ENCODE results near the gene ZNF423. TPM values are rescaled to one million over a fixed set of nuclear protein-coding genes. Genes with fewer than 3 reads are reported as not detected.

ZNF423 gene
- total RNA-seq, 1 donor from 2014 or later: 0.69 TPM

DNA sequence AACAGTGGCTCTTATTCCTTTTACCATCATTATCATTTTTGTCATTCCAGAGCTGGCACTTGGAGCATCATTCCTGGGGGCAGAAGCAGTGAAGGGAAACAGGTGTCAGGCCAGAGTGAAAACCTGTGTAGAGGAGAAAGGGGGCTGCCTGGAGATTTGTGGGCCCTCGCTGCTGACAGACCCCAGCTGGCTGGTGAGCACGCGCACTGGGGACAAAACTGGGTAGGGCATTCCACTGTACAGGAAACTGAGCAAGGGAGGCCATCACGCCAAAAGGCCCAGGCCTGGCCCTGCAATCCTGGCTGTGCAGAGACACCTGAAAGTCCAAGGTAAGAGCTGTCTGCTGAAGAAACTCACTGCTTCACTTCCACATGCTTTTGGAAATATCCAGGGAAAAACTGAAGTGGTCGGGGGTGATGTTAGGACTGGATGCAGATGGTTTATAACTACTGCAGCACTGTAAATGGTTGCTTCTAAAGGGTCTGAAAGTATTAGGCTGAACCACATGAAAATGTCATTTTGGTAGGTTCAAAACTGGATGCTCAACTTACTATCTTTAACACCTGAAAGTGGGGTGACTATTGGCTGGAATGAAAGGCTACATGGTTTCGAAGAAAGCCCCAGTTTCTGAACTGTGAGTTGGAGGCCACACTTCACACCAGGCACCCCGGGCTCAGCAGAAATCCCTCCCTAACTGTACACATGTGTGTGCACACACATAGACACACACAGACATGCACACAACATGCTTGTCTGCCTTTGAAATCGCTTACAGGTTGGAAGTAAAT is 257.3 kb downstream of the ZNF423 start:
- no peak overlapping the region for H3K4me3 ChIP-seq (ENCODE audit: low read depth, low read length)
- TF ChIP-seq CTCF (conservative IDR thresholded peaks at IDR 0.05; ENCODE audit: low read depth, low read length): no peak

DNA sequence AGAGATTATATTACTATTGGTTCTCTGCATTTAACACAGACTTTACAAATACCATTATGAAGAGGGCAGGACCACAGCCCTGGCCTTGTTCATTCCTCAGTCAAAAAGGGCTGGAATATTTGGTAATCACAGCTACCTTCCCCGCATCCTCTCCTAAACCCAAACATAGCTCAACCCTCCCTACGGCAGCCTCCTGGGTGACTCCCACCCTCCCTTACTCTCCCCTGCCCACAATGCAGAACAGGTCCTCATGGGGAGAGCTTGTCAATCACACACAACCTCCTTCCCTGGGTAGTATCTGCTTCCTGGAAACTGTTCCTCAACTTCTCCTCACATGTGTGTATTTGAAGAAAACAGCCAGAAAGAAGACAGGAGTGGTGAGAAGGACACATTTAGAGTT is 258.1 kb downstream of the ZNF423 start:
- DNase-seq (ENCODE audit: low read depth): no peak
- no peak overlapping the region for H3K4me3 ChIP-seq (ENCODE audit: low read depth, low read length)
- no peak for TF ChIP-seq CTCF (conservative IDR thresholded peaks at IDR 0.05; ENCODE audit: low read depth, low read length)

More for the DNA sequence above, 257.3 kb downstream of the ZNF423 start:
- no peak for DNase-seq (ENCODE audit: low read depth)

DNA sequence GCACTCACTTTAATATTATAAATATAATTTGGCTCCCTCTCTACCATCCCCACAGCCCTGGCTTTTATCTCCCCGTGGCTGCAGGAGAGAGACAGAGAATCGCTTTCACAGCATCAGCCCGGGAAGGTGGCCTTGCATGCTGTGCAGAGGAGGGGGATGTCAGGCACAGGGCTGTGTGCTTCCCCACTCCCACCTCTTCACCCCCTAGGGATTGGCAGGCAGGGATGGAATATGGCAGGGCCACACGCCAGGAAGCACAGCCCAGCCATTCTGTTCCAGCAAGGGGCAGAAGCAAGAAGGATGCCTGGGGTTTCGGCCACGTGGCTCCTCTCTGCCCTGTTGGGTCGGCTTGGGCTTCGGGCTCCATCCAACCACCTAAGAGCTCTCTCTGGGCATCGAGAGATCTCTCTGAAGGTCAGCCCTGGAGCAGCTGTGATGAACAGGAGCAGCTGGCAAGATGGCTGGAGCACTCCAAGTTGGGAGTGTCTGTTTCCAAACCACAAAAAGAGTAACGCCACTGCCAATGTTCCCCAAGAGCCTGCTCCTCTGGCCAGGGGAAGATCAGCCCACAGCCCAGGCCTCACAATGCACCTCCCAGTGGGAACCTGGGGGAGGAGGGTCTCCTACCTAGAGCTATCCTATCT is 259.1 kb downstream of the ZNF423 start:
- DNase-seq (ENCODE audit: low read depth): no peak

DNA sequence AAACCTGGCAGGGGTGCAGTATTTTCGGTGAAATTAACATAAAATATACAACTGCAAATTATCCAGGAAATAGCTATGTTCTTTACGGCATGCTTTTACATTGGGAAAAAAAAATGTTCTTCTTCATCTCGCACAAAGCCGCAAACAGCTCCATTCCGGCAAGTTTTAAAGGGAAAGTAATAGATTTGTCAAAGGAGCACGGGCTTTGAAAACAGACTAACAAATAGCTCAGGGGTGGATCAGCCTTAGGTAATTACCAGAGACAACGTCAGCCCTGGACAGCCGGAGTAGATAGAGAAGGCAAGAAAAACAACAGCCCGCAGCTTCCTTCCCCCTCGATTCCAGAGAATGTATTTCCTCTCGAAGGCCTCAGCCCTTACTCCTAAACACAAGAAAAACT is 259.8 kb downstream of the ZNF423 start:
- no peak overlapping the region for H3K4me3 ChIP-seq (ENCODE audit: low read depth, low read length)
- no peak for TF ChIP-seq CTCF (conservative IDR thresholded peaks at IDR 0.05; ENCODE audit: low read depth, low read length)
- DNase-seq (ENCODE audit: low read depth): no peak

More for the DNA sequence above, 259.1 kb downstream of the ZNF423 start:
- no peak for TF ChIP-seq CTCF (conservative IDR thresholded peaks at IDR 0.05; ENCODE audit: low read depth, low read length)
- H3K4me3 ChIP-seq (ENCODE audit: low read depth, low read length): no peak overlapping the region

- TF ChIP-seq CTCF (conservative IDR thresholded peaks at IDR 0.05; ENCODE audit: low read depth, low read length): no peak
- no peak overlapping the region for H3K4me3 ChIP-seq (ENCODE audit: low read depth, low read length)
- no peak for DNase-seq (ENCODE audit: low read depth)
These were observed 261.0 kb downstream of the ZNF423 start for GRCh38 chr16:49594685-49595498.

DNA sequence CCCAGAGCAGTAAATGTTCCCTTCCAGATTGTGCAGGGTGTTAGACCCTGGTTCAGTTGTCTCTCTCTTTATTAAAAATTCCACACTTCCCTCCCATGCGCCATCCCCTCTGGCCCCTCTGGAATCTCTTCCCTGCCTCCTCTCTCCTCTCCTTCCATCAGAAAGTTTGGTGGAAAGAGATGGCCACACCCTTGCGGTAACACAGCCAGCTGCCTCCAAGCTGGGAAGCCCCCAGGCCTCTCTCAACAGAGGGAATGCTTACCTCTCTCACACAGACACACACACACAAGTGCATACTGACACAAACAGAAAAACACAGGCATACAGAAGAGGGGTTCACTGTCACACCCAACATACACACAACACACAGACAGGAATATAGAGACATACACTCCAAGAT is 261.8 kb downstream of the ZNF423 start:
- no peak for DNase-seq (ENCODE audit: low read depth)
- H3K4me3 ChIP-seq (ENCODE audit: low read depth, low read length): no peak overlapping the region
- TF ChIP-seq CTCF (conservative IDR thresholded peaks at IDR 0.05; ENCODE audit: low read depth, low read length): no peak
